SH-SY5Y (cell line): ENCODE data around the gene NATD1.

ENCODE experiments used
- GATA2 ChIP-seq: IDR thresholded peaks from 2 replicates; pipeline ENCODE4 v1.6.1; 2011; ENCODE audit warnings: mild to moderate bottlenecking, low read depth, low read length
- GATA3 ChIP-seq: IDR thresholded peaks from 2 replicates; pipeline ENCODE4 v1.6.1; 2011; ENCODE audit warnings: low read depth, mild to moderate bottlenecking, low read length, moderate library complexity

GRCh38 chr17:21253646-21254441 is 634 bp upstream of the NATD1 start:
- TF ChIP-seq GATA3 (no peak), GATA2 (no peak)
